Tibial nerve (tissue), 3 donors: ENCODE data around the gene POLD4.

ENCODE experiments used
- POLR2A ChIP-seq, 2 donors: fragments of 450-650 bp; IDR thresholded peaks; one replicate each; pipeline ENCODE4 v1.6.1; 2017; ENCODE audit warnings: antibody characterized with exemption in 2 of 2, mild to moderate bottlenecking in 2 of 2, moderate library complexity in 2 of 2
- TF ChIP-seq, protein P1 (sequence below), 5 experiments: fragments of 200-600 bp in 3 of 5; fragments of 450-650 bp in 2 of 5; sonication (generic) in 3 of 5; IDR thresholded peaks; one replicate each; pipeline ENCODE4 v1.5.1; 2016 to 2019; ENCODE audit warnings: antibody characterized with exemption in 5 of 5, mild to moderate bottlenecking in 3 of 5, moderate library complexity in 2 of 5

DNA sequence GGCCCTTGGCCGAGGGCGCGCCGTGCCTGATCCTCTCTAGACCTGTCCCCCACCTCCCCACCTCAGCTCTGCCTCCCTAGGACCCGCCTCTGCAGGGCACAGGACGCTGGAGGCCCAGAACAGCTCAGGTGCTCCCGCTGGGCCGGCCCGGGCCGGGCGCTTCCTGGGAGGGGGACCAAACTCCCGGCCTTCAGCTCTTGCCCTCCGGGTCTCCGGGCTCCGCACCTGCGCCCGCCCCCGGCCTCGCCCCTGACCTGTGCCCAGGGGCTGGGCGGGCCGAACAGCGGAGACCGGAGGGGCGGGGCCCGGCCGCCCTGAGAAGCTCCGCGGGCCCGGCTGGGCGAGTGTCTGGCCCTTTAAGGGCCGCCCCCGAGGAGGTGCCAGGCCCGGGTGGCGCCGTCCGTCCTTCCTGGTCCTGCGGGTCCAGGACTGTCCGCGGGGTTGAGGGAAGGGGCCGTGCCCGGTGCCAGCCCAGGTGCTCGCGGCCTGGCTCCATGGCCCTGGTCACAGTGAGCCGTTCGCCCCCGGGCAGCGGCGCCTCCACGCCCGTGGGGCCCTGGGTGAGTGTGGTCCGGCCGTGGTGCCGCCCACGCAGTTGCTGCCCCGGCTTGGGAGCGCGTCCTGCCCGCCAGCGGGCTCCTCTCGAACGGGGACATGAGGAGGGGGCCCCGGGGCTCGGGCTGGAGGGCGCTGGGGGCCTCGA, 50.1 kb downstream of the POLD4 start, which contains the start of gene SSH3:
- TF ChIP-seq, protein P1, sequence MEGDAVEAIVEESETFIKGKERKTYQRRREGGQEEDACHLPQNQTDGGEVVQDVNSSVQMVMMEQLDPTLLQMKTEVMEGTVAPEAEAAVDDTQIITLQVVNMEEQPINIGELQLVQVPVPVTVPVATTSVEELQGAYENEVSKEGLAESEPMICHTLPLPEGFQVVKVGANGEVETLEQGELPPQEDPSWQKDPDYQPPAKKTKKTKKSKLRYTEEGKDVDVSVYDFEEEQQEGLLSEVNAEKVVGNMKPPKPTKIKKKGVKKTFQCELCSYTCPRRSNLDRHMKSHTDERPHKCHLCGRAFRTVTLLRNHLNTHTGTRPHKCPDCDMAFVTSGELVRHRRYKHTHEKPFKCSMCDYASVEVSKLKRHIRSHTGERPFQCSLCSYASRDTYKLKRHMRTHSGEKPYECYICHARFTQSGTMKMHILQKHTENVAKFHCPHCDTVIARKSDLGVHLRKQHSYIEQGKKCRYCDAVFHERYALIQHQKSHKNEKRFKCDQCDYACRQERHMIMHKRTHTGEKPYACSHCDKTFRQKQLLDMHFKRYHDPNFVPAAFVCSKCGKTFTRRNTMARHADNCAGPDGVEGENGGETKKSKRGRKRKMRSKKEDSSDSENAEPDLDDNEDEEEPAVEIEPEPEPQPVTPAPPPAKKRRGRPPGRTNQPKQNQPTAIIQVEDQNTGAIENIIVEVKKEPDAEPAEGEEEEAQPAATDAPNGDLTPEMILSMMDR (IDR thresholded peaks at IDR 0.05), result no peak
- no peak for TF ChIP-seq POLR2A (IDR thresholded peaks at IDR 0.05)
